ENCODE results near the gene MUC16.

MUC16 gene

GRCh38 chr19:9008667-9009066 is 1.5 kb downstream of the MUC16 start:
- DNase-seq (ENCODE audit: low spot score) = no peak

GRCh38 chr19:9000933-9001332 is 9.3 kb downstream of the MUC16 start:
- no peak for DNase-seq (ENCODE audit: low spot score)

GRCh38 chr19:8988204-8988603 is 22.0 kb downstream of the MUC16 start:
- DNase-seq (ENCODE audit: low spot score) = no peak

- no peak for DNase-seq (ENCODE audit: low spot score)
Observed at GRCh38 chr19:8986296-8986695, 23.9 kb downstream of the MUC16 start.

GRCh38 chr19:8973501-8974091 is 36.6 kb downstream of the MUC16 start:
- no peak for DNase-seq (ENCODE audit: low spot score)

- no peak for DNase-seq (ENCODE audit: low spot score)
Observed at GRCh38 chr19:8965887-8966286, 44.3 kb downstream of the MUC16 start.

Data from left forelimb (tissue), 1 donor.